DMS153 (cell line): ENCODE data around the gene SCAMP5.

Experiments
- DNase-seq: peaks from one replicate; lab custom pipeline; 2025; lab: John Stamatoyannopoulos, UW

SCAMP5 gene

DNA sequence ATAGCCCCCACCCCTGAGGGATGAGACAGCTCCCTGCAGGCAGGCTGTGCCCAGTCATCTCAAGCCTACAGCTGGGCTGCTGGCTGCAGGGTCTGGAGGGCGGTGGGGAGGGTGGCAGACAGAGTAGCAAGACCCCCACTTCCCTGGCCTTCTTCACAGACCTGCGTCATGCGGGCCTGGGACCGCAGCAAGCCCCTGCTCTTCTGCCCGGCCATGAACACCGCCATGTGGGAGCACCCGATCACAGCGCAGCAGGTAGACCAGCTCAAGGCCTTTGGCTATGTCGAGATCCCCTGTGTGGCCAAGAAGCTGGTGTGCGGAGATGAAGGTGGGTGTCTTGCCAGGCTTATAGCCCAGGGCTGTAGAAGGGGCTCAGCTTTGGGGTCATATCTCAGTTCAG, 53.0 kb downstream of the SCAMP5 start:
- DNase-seq, result no peak

DNA sequence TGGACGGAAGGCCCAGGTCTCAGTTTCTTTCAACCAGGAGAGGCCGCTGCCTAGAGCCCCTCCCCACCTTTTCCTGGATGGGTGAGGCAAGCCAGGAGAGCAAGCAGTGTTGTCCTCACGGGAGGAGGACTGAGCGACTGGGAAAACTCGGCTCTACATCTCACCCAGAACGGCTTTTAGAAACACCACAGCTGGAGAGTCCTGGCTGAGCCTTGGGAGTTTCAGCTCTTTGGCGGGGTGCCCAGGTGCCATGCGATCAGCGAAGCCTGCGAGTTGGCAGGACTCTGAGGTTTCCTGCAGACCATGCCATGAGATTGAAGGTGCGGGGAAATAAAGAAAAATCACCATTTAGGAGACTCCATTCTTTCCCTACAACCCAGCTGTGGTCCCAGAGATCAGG, 54.0 kb downstream of the SCAMP5 start:
- DNase-seq, result peak; percentile 16

DNA sequence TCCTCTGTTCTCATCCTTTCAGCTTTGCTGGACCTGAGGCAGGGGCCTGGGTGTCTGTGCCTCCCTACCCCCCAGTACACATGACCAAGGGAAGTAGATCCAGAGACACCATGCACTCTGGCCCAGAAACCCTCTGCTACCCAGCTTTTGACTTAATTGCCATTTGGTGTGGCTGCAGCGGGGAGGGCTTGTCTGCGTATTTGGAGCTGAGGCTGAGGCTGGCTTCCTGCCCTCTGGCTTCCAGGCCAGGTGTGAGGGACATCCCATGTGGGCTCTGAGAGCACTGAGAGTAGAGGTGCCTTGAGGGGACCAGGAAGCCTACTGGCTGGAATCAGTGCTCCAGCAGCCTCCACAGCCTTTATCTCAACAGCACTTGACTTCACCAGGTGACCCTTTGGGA, 54.9 kb downstream of the SCAMP5 start:
- no peak for DNase-seq

DNA sequence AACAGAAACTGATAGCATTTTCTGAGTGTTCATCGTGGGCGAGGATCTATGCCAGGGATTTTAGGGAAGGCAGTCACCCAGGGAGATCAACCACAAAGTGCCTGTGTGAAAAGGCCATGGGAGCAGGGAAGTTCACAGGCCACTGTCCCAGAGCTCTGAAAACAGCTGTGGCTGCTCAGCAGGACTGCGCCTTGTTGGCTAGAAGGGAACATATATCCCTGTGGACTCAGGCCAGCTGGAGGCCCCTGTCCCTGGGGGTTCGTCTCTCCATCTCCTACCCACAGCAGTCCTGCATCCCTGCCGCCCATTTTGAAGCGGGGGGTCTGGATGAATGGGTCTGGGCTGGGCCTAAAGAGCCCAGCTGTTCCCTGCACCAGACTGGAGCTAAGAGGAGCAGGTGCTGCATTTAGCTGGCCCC, 55.8 kb downstream of the SCAMP5 start:
- DNase-seq, result no peak

DNA sequence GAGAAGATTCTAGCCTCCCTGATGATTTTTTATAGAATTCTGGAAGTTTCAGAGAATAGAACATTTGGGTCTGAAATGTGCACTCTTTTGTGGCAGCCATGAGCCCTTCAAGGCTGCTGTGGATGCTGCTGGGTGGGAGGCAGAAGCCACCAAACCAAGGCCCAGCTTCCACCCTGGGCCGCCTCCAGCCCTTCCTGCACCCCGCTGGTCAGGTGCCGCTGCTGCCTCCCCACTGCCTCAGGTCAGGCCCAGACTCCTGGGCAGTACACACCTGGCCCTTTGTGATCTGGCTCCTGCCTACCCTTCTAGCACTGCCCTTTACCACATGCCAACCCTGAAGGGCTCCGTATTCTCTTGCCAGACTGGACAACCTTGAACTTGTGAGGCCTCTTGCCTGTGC, 56.3 kb downstream of the SCAMP5 start:
- DNase-seq, result no peak

DNA sequence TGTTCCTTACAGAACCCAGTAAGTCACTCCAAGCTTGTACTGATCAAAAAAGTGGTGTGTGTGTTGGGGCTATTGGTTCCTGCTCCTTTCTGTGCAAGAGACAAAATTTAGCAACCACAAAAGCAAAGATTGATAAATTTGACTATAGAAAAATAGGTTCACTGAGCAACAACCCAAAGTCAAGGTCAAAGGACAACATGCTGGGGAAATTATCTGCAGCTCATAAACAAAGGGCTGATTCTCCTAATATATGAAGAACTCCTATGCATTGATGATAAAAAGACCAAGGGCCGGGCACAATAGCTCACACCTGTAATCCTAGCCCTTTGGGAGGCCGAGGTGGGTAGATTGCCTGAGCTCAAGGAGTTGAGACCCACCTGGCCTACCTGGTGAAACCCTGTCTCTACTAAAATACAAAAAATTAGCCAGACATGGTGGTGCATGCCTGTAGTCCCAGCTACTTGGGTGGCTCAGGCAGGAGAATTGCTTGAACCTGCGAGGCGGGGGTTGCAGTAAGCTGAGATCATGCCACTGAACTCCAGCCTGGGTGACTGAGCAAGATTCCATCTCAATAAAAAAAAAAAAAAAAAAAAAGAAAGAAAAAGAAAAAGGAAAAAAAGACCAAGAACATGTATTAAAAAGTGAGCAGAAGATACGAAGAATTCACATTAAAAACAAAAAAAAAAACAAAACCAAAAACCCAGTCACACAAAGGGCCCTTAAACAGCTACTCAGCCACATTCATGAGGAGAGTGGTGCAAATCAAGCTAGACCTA, 57.8 kb downstream of the SCAMP5 start:
- DNase-seq, result no peak

DNA sequence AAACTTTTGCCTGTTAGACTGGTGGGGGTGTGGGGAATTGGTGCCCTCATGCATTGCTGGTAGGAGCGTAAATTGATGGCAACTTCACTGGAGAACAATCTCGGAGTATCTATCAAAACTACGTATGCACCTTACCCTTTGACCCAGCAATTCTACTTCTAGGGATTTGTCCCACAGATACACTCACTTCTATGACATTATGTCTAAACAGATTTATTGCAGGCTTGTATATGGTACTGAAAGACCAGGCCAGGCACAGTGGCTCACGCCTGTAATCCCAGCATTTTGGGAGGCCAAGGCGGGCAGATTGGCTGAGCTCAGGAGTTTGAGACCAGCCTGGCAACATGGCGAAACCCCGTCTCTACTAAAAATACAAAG, 58.4 kb downstream of the SCAMP5 start:
- DNase-seq, result no peak

DNA sequence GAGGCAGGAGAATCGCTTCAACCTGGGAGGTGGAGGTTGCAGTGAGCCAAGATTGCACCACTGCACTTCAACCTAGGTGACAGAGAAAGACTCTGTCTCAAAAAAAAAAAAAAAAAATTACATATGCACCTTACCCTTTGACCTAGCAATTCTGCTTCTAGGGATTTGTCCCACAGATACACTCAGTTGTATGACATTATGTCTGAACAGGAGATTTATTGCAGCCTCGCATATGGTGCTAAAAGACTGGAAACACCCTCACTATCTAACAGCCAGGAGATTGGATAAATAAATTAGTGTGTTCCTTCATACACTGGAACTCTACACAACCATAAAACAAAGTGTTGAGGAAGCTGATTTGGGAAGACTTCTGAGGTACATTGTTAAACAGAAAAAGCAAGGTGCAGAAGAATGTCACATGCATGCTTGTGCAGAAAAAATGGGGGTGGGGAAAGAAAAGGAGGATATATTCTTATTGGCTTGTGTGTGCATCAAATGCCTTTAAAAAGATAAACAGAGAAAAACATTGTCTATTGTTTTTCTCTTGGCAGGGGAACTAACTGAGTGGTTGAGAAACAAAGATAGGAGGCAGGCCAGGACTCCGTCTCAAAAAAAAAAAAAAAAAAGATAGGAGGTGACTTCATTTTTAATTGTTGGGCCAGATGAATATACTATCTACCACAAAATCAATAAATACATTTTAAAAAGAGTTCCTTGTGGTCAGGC, 59.0 kb downstream of the SCAMP5 start:
- no peak for DNase-seq

DNA sequence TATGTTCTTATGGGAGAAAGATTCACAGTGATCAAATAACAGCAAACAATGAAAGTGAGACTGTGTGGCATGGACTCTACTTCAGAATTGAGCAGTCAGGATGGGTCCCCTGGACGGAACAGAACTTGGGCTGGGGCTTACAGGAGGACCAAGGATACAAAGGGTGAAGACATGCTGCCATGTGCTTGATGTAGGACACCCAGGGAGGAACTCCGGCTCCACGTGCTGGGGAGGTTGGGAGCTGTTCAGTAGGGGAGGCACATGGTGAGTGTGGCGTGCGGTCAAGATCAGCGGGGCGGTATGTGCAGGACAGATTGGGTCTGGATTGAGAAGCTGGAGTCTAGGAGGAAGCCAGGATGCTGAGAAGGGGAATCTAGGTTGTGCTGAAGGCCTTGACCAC, 60.7 kb downstream of the SCAMP5 start:
- DNase-seq, result no peak

DNA sequence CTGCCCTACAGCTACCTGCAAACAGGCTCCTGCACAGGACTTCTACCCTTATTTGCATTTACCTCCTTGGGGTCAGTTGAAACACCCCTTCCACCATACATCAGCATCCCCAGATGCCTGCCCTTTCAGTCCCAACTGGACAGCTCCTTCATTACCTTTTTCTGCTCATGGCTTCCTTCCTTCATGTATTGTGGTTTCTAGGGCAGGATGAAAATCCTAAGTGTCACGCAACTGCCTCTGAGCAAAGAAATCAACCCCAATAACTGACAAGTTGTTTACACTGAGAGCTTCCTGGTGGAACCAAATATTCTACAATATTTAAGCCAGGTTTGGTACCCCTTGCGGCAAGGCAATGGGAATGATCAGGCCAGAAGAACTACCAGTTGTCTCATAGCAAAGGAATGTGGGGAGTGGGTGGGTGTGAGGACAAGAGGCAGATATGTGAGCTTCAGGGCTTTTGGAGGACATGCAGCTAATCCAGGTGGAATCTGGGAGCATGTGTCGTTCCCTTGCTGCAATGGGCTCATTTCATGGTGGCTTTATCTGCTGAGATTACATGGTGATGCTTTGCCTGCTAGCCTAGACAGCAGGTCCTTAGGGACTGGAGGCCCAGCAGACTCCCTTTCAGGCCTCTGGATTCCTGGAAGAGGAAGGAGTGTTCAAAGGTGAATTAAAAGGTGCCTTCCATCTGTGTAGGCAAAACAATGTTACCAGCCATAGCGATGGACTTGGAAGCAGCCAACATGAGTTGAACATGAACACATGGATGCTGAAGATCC, 63.0 kb downstream of the SCAMP5 start:
- no peak for DNase-seq

DNA sequence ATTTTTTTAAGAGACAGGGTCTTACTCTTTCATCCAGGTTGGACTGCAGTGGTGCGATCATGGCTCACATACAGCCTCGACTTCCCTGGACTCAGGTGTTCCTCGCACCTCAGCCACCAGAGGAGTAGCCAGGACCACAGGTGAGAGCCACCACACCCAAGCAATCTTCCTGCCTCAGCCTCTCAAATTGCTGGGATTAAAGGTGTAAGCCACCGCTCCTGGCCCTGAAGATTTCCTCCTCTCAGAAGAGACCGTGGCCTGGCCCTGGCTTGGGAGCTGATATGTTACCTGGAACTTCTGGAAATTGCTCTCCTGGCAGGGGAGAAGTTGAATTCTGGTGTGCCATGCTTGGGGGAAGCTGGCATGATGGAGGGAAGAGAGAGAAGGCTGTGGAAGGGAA, 64.2 kb downstream of the SCAMP5 start:
- DNase-seq, result no peak

DNA sequence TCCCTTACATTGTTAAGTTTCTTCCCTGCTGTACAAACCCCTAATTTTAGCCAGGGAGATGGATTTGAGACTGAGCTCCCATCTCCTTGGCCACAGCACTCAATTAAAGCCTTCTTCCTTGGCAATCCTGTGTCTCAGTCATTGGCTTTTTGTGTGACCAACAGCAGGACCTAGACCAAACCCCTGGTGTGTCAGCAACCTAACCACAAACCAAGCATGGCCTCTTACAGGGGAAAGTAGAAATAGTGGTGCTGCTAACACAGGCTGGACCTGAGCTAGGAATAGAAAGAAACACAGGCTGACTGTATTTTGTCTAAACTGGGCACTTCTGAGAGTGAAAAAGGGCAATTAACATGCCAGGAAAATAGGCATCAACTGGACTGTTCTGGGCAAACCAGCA, 65.9 kb downstream of the SCAMP5 start:
- no peak for DNase-seq

DNA sequence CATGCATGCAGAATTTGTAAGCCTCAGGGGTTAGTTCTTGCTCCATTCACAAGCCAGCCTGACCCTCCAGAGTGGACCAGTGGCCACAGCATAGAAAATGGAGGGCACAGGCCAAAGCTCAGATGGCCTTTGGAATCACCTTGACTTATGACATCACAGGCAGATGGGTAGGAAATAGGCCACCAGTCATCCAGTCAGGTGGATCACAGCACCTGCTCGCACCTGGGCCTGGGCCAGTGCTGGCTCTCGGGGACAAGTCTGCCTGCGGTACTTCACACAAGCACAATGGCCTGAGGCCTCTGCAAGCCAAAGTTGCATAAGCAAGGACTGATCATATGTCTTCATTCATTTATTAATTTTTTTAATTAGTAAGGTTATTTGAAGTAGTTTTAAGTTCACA, 67.3 kb downstream of the SCAMP5 start:
- DNase-seq, result no peak

DNA sequence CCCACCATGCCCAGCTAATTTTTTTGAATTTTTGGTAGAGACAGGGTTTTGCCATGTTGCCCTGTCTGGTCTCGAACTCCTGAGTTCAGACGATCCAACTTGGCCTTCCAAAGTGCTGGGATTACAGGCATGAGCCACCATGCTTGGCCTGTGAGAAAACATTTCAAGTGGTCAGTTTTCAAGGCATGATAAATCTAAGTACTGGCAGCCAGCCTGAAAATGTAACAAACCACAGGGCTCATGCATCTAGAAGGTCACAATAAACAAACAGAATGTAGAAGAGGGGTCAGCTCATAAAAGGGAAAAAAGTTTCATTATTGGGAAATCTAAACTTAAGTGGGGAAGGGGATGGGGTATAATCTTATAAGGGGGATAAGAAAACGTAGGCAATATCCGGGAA, 68.0 kb downstream of the SCAMP5 start:
- no peak for DNase-seq

DNA sequence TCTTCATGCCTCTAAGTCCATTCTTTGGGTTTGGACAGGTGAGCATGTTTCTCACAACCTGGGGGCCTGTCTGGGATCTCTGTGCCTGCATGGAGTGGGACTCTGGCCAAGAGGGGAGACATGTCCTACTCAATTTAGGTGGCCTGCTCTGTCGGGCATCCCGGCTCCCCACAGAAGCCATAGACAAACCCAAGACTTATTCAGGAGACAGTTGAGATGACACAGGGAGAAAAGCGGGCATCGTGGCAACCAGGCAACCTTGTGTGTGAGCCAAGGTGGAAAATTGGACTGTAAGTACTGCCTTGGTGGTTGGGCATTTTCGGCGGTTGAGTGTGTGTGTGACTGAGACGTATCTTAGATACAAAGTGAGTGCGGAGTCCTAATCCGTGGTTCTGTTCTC, 68.5 kb downstream of the SCAMP5 start:
- no peak for DNase-seq

DNA sequence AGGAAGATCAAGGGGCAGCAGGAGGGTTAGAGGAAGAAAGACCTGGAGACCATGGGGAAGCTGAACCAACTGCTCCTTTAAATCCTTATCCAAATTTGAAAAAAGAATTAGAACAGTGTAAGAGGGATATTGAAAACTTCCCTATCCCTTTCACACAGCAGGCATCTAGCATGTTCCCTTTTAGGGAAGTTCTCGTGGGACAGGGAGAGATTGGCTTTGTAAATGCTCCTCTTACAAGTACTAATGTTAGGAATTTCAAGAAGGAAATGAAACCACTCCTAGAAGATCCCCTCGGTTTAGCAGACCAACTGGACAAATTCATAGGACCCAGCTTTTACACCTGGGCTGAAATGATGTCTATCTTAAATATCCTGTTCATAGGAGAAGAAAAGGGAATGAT, 69.5 kb downstream of the SCAMP5 start:
- DNase-seq, result no peak

DNA sequence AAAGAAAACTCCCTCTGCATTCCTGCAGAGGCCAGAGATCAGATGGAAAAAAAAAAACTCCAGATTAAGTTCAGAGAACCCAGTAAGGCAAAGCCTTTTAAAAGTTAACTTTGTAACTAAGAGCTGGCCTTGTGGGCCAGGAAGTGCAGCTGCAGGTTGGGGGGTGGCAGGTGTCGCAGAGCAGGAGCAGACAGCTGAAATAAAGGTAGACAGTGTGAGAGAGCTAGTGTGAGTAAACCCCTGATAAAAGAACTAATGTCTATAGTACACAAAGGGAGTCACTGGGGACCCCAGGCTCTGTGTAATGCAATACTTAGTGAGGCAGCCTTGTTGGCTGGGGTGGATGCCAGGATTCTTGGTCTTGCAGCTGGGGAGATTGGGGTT, 70.1 kb downstream of the SCAMP5 start:
- no peak for DNase-seq

DNA sequence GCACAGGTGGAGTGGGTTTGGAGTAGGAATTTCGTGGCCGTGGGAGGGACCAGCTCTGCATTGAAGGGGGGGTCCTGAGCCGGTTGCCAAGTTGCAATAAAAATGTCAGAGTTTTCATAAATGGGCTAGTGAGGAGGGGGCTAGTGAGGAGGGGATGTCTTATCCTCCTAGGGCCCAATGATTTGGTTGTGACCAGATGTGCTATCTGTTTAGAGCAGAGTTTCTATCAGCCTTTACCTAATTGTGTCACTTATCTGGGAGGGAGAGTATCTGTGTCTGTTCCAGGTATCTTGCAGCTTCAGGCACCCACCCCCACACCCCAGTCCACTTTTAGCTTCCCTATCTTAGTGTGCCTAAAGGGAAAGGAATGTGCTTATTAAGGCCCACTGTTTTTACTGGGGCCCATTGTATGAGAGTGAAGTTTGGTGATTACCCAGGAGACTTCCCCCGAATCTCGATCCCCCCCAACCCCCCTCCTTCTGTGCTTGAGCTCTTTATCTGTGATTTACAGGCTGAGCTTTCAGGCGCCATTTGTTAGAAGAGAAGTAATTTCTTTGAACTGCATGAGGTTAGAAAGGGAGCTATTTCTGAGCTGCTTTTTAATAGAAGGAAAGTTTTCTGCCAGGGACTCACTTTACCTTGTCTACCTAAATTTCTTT, 70.6 kb downstream of the SCAMP5 start:
- no peak for DNase-seq

DNA sequence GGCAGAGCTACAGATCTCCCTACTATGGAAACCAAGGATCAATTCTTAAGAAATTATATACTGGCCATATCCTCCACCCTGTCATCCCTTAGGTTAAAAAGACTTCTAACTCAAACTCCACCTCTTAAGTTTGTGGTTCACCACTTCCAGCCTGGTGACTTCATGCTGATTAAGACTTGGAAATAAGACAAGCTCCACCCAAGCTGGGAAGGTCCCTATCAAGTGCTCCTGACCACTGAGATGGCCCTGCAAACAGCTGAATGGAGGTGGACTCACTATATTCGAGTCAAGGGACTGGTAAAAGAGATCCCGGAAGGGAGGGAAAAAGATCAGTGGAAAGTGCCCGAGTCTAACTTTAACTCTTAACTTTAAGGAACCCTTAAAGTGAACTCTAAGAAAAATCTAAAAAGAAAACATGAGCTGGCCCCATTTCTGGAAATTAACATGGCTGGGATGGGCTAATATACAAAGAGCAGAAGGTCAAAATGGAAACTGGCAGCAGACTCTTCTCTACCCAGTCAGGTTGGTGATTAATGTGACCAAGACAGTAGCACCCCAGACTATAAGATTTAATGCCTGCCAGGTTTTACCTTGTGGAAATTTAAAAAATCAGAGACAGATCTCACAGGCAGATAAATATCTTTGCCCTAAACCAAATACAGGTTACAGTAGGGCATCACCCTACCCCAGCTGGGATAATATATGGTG, 71.9 kb downstream of the SCAMP5 start:
- no peak for DNase-seq

DNA sequence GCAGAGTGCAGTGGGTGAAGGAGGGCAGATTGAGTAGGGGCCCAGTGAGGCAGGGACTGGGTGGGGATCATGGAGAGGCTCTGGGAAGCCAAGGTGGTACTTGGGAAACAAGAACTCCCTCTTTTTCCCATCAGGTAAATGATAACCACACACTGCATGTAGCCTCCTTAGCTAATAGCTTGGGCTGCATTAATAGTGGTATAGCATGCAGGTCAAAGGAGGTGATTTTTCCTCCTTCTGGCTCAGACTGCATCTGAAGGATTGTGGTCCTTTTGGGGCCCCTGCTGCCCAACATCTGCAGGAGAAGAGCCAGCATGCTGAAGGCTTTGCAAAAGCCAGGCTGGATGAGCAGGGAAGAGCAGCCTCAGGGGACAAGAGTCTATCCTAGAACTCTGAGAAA, 73.4 kb downstream of the SCAMP5 start:
- DNase-seq, result no peak

DNA sequence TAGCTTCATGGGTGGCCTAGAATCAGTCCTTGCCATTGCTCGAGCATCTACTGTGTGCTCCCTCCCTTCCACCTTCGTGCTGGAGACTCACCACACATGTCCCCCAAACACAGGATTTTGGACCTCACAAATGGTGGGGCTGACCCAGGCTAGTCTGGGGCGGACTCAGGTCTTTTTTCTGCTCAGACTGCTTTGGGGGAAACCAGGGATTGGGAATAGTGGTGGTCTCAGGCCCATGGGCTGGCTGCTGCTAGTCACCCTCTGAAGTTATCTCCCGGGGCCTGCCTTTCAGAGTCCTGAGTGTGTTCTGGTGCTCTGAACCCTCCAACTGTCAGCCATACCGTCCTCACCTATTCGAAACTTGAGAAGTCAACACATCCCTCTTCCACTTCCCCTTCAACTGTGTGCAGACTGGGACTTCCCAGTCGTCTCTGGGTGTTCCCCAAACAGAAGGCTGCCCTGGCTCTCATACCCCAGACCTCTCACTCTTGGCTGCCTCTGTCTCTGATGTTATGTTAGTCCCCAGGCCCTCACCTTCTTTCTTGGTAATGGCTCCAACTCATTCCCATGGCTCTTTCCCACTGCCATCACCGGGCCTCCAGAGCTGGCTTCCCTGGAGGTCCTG, 74.0 kb downstream of the SCAMP5 start:
- no peak for DNase-seq
